Left cardiac atrium (tissue), 2 donors: Measurements from ENCODE around the gene CRACR2A. TPM values are rescaled to one million over a fixed set of nuclear protein-coding genes. Genes with fewer than 3 reads are reported as not detected.

Experiments
- total RNA-seq, 2 donors: library from RNA; stranded (reverse); fragmentation: NEBNext Ultra II Directional; extraction: Animal tissue kit (Norgen Biotek cat#: 25700); gene quantifications; one replicate each; pipeline ENCODE4 v1.2.1, GENCODE V29; 2021
- donor health status: DM: no; HTN: yes; CAD: no; lungs with severe emphysema.
- donor health status: DM: yes; HTN: yes; CAD: no.

Gene CRACR2A
- total RNA-seq, 2 donors from 2014 or later: 7.4 to 10.1 TPM

Other genes starting within 250 kb of the CRACR2A start
- gene PARP11, start 120.3 kb upstream of the CRACR2A start, total RNA-seq: 1 to 10 TPM; 5.6 to 6.0 TPM